HepG2 (cell line): ENCODE measurements around the gene MT1M. TPM values are rescaled to one million over a fixed set of nuclear protein-coding genes. Genes with fewer than 3 reads are reported as not detected.
A peak's percentile ranks its signal among the peaks of the same experiment; 100 is the strongest.

Experiments used
- BHLHE40 ChIP-seq: IDR thresholded peaks from 2 replicates; pipeline ENCODE4 v1.6.1; 2011; ENCODE audit warnings: low read length, improper control_type of control experiment
- CSRNP1 ChIP-seq: sonication (generic); formaldehyde crosslinking; IDR thresholded peaks from 2 replicates; pipeline ENCODE4 v1.8.1; 2023; ENCODE audit warnings: mild to moderate bottlenecking, missing genetic modification reagents
- ELK4 ChIP-seq: sonication (generic); formaldehyde crosslinking; IDR thresholded peaks from 2 replicates; pipeline ENCODE4 v1.9.0; 2021; ENCODE audit warnings: missing genetic modification reagents, borderline replicate concordance
- ERF ChIP-seq: IDR thresholded peaks from 2 replicates; pipeline ENCODE4 v1.6.1; 2018; ENCODE audit warnings: missing biosample characterization, missing genetic modification reagents
- NFE2L2 ChIP-seq: fragments of 150-350 bp; IDR thresholded peaks from 2 replicates; pipeline ENCODE4 v1.6.1; 2014; ENCODE audit warnings: low read length
- NFYB ChIP-seq: sonication (generic); formaldehyde crosslinking; IDR thresholded peaks from 2 replicates; pipeline ENCODE4 v1.4.0; 2020; ENCODE audit warnings: missing genetic modification reagents
- PLRG1 ChIP-seq: fragments of 450-650 bp; conservative IDR thresholded peaks from 2 replicates; pipeline ENCODE4 v1.6.1; 2016
- SMARCC2 ChIP-seq: fragments of 450-650 bp; IDR thresholded peaks from 2 replicates; pipeline ENCODE4 v1.6.1; 2017; ENCODE audit warnings: antibody characterized with exemption, mild to moderate bottlenecking
- STAT6 ChIP-seq: sonication (generic); formaldehyde crosslinking; IDR thresholded peaks from 2 replicates; pipeline ENCODE4 v1.4.0; 2020; ENCODE audit warnings: missing genetic modification reagents, mild to moderate bottlenecking, borderline replicate concordance
- ZBTB39 ChIP-seq: sonication (generic); formaldehyde crosslinking; IDR thresholded peaks from 2 replicates; pipeline ENCODE4 v1.5.0; 2020; ENCODE audit warnings: missing genetic modification reagents
- ZBTB42 ChIP-seq: sonication (generic); formaldehyde crosslinking; IDR thresholded peaks from 2 replicates; pipeline ENCODE4 v1.5.0; 2020; ENCODE audit warnings: mild to moderate bottlenecking, missing genetic modification reagents
- ZNF143 ChIP-seq: sonication (generic); formaldehyde crosslinking; IDR thresholded peaks from 2 replicates; pipeline ENCODE4 v1.4.0; 2020; ENCODE audit warnings: missing genetic modification reagents
- ZNF281 ChIP-seq: sonication (generic); formaldehyde crosslinking; IDR thresholded peaks from 2 replicates; pipeline ENCODE4 v1.4.0; 2020; ENCODE audit warnings: missing genetic modification reagents, borderline replicate concordance
- ZNF33B ChIP-seq: sonication (generic); formaldehyde crosslinking; IDR thresholded peaks from 2 replicates; pipeline ENCODE4 v1.5.1; 2020; ENCODE audit warnings: mild to moderate bottlenecking, missing genetic modification reagents
- ZNF382 ChIP-seq: sonication (generic); formaldehyde crosslinking; IDR thresholded peaks from 2 replicates; pipeline ENCODE4 v1.5.0; 2020; ENCODE audit warnings: missing genetic modification reagents, mild to moderate bottlenecking, borderline replicate concordance
- ZNF713 ChIP-seq: sonication (generic); formaldehyde crosslinking; IDR thresholded peaks from 2 replicates; pipeline ENCODE4 v1.4.0; 2020; ENCODE audit warnings: mild to moderate bottlenecking, missing genetic modification reagents
- polyA plus RNA-seq, 8 experiments: library from polyadenylated mRNA; depleted of rRNA in 3 of 8; stranded (reverse) in 7 of 8; unstranded in 1 of 8; fragments of >200 nt; fragmentation: Illumina TruSeq in 4 of 8; extraction: Trizol in 4 of 8; gene quantifications; 2 replicates each; pipeline versions ENCODE4 v1.2.1 to v1.2.3, GENCODE V29; 2011 to 2016; ENCODE audit warnings: low read depth in 4 of 8, missing spikeins in 1 of 8, mixed read lengths in 1 of 8; ENCODE audit not compliant: insufficient read depth in 1 of 8
- total RNA-seq, 5 experiments: library from RNA; depleted of rRNA; stranded (reverse); fragments of >200 nt; fragmentation: Illumina TruSeq; extraction: Trizol; gene quantifications; 2 replicates each; pipeline ENCODE4 v1.2.3, GENCODE V29; 2016; ENCODE audit warnings: low read depth in 1 of 5
- TF ChIP-seq, protein P1 (sequence below), 2 experiments: sonication (generic) in 1 of 2; formaldehyde crosslinking in 1 of 2; IDR thresholded peaks; 2 replicates each; pipeline versions ENCODE4 v1.4.0 to v1.6.1; 2018 to 2020; ENCODE audit warnings: missing genetic modification reagents in 2 of 2, borderline replicate concordance in 1 of 2, low read depth in 1 of 2, mild to moderate bottlenecking in 1 of 2, missing biosample characterization in 1 of 2

Gene MT1M
- total and polyA plus RNA-seq, 2 of the 13 experiments (the other 11 are each of a cell fraction or from before 2014, with no cell fraction given) = 4.6 TPM; not detected in 1

- TF ChIP-seq CSRNP1 (CRISPR knock-in tag) (no peak), ZNF281 (peak; percentile 51; the same call in 1 of the 2 replicates), SMARCC2 (no peak), ZNF713 (CRISPR knock-in tag) (no peak), ZNF33B (CRISPR knock-in tag) (peak; percentile 68; the same call in 1 of the 2 replicates), ZNF143 (CRISPR knock-in tag) (0 out of 2 replicates have a peak, but pooled peaks have one; percentile 14), ZNF382 (no peak), PLRG1 (no peak), ZBTB39 (CRISPR knock-in tag) (no peak), NFYB (no peak), ELK4 (CRISPR knock-in tag) (no peak; the same call in 1 of the 2 replicates), BHLHE40 (no peak), NFE2L2 (no peak), ERF (peak; percentile 83), STAT6 (CRISPR knock-in tag) (peak; percentile 38; the same call in 1 of the 2 replicates), ZBTB42 (CRISPR knock-in tag) (peak; percentile 84; the same call in 1 of the 2 replicates)
- TF ChIP-seq, protein P1, sequence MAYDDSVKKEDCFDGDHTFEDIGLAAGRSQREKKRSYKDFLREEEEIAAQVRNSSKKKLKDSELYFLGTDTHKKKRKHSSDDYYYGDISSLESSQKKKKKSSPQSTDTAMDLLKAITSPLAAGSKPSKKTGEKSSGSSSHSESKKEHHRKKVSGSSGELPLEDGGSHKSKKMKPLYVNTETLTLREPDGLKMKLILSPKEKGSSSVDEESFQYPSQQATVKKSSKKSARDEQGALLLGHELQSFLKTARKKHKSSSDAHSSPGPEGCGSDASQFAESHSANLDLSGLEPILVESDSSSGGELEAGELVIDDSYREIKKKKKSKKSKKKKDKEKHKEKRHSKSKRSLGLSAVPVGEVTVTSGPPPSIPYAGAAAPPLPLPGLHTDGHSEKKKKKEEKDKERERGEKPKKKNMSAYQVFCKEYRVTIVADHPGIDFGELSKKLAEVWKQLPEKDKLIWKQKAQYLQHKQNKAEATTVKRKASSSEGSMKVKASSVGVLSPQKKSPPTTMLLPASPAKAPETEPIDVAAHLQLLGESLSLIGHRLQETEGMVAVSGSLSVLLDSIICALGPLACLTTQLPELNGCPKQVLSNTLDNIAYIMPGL (CRISPR knock-in tag; IDR thresholded peaks at IDR 0.05; ENCODE audit: borderline replicate concordance in 1 of 2, low read depth in 1 of 2) = no peak
Measured at GRCh38 chr16:56607109-56607618, 25.3 kb upstream of the MT1M start (continued).
